GM21786 (cell line): ENCODE measurements around the gene TTC7B.
A peak's percentile ranks its signal among the peaks of the same experiment; 100 is the strongest.

Source experiments
- ATAC-seq: cut with Tn5 transposase; IDR thresholded peaks from one replicate; pipeline ENCODE4 v1.9.1; 2021; ENCODE audit not compliant: unreplicated experiment

Gene TTC7B

DNA sequence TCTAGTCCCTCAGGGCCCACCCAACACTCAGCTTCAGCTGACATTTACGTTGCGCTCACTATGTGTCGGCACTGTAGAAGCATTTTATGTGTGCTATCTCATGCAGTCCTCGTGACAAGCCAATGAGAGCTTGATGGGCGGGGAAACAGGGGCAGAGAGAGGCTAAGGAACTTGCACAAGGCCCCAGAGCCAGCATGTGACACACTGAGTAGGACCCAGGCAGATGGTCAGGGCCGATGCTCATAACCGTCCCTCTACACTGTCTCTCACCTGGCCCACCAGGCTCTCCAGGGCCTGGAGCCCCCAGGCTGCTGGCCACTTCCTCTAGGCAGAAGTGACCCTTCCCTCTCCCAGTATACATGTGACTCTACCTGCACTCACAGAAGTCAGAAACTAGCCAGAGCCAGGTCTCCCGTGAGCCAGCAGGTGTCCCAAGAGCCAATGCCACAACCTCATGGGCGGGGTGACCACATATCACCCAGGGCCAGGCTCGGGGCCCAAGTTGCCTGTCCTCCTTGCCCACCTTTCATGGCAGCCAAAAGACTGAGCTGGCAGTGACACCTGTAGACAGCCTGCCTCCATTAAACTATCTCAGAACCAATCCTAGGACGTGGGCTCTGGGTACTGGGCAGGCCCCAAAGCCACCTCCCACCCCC lies 38.3 kb downstream of the TTC7B start:
- no peak for ATAC-seq

DNA sequence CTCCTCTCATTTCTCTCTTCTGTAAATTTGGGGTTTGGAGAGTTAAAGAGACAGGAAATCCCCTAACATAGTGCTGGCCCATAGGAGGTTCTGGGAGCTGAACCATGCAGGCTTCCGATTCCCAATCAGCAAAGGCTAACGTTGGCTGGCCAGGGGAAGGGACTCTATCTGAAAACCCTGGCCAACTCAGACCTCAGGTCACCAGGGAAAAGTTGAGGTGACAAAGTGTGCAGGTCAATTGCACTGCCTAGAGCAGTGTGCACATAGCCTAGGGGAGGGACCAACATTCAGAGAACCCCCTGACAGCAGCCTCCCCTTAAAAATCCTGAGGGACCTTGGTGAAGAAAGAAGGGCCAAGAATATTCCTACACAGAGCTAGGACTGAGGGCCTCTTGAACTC lies 38.9 kb downstream of the TTC7B start:
- ATAC-seq, result no peak

DNA sequence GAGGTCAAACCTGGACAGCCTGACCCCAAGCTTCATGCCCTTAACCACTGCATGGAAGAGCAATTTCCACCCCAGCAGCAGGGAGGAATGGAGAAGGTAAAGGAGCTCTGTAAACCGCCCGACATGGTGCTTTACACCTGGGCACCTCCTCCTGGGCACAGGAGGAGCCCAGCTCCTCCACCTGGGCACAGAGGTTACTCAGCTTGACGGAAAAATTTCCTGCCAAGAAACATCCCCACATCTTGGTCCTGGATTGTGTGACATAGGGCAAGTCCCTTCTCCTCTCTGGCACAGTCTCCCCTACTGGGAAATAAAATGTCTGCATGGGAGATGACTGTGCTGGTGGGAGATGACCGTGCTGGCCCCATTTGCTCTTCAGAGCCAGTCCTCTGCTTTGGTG lies 40.8 kb downstream of the TTC7B start:
- ATAC-seq, result no peak

DNA sequence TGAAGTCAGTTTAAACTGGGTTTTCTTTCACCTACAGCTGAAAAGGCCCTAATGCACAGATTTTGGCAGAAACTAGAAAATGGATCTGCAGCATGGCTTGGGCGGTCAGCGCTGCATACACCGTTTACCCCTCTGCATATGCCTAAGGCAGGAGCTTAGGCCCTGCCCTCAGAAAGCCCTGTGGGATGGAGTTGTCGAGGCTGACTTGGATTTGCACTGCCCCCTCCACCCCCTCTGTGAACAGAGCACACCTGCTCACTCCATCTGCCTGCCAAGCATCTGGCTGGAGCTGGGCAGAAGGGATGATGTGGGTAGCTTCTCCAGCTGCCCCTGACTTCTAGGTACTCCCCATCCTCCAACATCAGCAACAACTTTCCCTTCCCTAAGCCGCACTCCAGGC lies 41.9 kb downstream of the TTC7B start:
- no peak for ATAC-seq

DNA sequence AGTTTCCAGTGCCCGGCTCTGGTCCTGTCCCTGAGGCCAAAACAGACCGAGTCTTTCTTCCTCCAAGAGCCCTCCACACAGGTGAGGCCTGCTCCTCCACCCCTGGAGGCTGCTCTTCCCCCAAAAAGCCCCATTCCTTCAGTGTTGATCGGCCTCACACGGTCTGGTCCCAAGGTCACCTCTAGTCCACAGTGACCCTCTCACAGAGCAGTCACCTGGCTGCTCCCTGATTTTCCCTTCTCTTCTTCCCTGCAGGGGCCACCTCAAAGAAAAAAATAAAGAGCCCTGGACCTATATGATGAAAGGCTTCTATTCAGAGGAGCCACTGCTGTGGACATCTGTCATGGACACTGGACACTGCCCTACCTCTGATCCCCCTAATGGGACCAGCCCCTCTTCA lies 42.5 kb downstream of the TTC7B start:
- no peak for ATAC-seq

DNA sequence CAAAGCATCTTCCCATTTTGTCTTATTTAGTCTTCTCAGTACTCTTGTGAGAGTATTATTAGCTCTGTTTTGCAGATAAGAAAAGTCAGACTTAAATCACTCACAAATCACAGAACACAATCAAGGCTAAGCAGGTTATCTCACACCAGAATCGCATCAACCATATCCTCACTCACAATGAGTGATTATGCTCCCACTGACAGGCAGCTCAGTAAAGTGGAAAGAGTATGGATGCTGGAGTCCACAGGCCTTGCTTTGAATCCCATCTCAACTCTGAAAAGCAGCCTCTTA lies 43.1 kb downstream of the TTC7B start:
- ATAC-seq, result no peak

DNA sequence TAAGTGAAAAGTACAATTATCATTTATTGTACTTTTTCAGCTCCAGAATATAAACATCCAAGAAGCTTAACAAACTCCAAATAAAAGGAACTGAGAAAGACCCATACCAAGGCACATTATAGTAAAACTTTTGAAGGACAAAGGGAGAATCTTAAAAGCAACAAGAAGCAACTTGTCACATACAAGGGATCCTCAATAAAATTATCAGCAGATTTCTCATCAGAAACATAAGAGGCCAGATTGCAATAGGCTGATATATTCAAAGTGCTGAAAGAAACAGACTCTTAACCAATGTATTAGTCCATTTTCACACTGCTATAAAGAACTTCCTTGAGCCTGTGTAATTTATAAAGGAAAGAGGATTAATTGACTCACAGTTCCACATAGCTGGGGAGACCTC lies 48.3 kb downstream of the TTC7B start:
- no peak for ATAC-seq

DNA sequence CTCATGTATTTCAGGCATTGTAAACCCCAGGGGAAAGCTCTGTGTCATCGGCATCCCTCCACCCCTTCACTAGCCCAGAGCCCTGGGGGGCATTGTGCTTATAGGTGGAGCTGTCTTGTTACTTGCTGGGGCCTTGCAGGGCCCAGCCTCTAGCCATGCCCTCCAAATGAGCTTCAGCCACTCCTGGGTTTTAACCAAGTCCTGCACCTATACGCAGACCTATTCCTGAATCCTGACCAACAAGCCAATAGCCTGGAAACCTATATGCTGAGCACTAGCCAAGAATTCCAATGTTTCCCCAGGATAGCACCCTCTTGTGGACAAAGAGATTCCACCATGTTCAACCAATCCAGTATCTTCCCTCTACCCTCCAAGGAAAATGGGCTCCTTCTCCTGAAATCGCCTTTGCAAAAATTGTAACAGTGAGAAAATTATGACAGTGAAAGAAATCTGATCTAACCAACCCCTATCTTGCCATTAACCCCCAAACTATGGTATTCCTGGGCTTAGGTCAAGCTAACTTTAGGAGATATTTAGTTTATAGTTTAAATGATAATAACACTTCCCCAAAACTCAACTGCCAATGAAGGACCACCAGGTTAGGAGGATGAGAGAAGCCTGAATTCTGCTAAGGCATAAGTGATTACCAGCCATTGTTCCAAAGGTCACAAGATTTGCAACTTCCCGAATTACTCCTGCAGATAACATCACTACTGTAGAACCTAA lies 55.5 kb downstream of the TTC7B start:
- no peak for ATAC-seq

DNA sequence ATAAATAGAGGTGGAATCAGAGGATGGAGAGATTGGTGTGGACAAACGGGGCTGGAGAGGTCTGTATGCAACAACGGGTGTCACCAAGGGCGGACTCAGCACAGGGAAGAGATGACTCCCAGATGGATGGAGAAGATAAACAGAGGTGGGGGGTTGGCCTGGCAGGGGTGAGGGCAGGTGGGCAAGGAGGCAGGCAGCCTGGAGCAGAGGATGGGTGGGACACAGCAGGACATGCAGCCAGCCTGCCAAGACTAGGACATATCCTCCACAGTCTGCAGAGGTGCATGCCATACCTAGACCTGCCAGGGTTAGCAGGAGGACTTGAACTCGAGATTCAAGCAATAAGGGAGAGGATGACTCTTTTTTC lies 56.2 kb downstream of the TTC7B start:
- no peak for ATAC-seq

DNA sequence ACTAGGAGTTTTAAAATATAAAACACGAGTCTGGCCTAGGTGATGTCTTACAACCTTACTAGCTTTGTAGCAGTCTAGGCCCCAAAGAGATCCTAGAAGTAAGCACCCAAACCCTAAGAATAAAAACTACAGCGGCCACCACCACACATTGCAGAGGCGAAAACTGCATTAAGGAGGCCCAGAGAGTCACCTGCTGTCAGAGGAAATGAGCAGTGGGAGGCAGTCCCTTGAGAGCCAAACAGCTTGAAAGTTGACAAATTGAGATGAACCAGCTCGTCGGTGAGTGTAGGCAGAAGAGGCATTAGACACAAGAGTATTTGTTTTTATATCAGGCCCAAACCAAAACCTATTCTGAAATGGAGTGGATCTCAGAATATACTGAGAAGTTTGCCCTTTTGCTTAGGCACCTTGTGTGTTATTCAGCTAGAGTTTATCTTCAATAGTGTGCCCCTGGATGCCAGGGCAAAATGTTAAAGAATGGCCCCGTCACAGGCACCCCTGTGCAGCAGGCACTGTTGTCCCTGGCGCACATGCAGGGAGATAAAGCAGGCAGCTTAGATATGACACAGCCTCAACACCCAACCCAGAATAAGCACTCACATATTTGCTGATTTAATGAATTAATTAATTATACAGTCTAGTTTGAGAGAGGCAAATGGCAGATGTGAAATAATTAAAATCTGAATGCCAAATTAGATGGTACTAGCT lies 56.7 kb downstream of the TTC7B start:
- peak; percentile 37 for ATAC-seq

DNA sequence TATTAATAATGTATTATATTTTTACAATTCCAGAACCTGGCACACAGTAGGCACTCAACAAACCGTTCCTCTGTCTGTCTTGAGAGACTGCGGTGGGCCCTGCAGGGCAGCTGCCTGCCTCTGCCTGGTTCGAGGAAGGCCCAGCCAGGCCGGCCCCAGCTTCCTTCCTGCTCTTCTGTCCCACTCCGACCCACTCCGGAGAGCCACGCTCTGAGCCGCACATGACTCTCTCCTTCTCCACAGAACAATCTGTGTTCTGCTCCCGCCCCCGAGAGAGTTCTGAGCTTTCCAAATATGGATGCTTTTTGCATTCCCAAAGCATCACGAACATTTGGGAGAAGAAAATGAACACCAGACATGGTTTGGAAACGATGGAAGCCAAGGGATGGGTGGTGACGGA lies 57.3 kb downstream of the TTC7B start:
- ATAC-seq, result no peak

DNA sequence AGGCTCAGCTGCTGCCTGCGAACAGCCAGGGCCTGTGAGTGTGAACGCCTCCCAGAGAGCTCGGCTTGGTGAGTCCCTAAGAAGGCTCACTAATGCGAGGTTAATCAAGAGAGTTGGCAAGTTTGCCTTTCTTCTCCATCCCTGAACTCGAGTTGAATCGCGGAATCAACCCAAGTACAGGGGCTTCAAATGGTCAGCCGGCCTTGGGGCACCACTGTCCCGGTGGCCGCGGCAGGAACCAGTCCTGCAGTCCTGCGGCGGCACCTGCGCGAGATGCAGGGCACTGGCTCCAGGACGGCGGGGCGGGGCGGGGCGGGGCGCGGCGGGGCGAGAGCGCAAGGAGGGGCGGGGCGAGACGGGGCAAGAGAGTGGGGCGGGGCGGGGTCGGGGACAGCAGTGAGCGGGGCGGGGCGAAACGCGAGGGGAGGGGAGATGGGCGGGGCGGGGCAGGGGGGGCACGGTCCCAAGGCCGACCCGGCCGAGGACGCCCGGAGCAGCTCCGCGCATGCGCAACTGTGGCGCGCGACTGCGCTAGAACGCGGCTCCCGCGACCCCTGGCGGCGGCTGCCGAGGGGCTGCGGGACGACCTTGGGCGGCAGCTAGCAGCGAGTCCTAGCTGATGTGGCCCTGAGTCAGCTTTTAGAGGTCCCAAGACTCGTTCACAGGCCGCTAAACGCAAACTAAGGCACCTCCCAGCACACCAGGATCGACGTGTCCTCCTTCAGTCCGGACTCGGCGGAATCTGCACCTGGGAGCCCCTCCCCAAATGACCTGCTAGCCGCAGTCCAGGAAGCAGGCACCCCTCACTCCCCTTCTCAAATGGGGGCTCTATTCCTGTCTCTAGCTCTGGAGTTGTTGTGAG lies 58.0 kb downstream of the TTC7B start:
- ATAC-seq, result peak; percentile 79

DNA sequence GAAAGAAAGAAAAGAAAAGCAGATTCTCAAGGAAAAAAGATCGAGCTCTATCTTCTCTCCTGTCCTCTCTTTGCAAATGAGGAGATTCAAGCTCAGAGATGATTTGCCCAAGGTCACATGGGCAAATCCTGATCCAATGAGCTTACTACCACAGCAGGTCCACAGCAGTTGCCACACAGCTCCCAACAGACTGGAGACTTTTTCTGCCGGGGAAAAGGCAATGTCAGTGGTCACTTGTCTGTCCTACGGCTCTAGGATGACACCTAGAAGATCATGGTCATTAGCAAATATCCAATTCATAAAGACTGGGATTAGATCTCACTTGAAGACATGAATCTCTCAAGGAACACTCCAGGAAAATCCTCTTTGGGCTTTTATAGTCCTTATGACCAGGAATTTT lies 58.8 kb downstream of the TTC7B start:
- no peak for ATAC-seq

DNA sequence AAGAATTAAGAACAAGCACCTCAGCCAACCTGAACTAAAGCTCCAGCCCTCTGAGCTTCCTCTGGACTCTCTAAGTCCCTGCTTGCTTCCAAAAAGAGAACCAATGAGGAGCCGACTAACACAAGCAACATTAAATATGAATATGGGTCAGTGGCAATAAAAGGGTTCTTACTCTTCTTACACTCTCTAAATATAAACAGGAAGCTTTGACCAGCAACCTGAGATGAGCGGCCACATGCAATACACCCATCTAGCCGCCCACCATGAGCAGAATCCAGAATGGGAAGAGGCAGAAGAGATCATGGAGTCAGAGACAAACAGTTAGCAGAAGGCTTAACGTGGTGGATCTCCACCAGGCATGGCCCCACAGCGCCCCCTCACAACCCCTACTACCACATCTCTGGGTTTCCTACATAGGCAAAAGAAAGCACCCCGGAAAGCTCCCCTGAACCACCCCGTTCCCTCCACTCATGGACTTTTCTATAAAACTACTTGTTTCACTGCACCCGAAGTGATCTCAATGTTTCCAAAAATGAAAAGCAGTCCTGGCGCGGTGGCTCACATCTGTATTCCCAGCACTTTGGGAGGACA lies 59.4 kb downstream of the TTC7B start:
- no peak for ATAC-seq

DNA sequence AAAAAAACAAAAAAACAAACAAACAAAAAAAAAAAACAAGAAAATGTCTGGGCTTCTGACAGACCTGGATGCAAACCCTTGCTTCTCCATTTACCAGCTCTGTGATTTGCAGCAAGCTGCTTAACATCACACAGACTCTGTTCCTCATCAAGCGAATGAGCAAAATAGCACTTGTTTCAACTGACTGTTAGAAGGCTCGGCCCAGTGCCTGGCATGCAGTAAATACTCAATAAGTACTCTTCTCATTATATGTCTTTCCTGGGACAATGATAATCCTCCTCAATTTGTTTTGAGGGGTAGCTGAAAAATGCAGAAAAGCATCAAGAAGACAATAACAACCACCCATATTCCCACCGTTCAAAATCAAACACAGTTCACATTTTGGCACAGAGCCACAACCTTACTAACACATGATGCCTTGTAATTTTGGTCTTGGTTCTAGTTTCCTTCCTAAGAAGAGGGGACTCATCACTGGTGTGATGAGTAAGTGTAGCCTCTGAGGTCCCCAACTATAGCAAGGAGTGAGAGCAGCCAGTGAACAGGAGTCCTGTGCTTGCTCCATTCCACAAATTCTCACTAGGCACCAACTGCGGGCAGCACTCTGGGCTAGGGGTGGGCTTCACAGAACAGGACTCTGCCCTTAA lies 60.4 kb downstream of the TTC7B start:
- no peak for ATAC-seq

DNA sequence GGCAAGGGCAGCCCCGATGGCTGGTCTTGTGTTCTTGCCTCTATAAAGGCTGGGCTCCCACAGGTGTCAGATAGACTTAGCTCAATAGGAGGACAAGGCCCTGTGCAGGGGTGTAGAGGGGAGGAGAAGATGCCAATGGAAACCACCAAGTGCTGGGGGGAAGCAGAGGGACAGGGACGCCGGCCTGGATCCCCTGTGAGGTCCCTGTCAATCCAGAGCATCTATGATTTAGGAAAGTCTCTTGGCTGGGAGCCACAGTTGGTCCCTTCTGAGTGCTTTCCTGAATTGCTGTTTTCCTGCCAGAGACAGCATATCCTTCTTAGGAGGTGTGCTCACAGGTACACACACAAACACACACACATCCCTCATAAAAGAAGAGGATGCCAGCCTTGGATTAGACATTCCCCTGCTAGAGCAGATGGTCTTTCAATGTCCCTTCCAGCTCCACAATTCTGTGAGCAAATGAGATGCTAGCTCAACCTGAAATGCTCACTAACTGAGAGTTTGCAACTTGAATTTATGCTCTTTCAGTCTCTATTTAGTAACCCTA lies 62.7 kb downstream of the TTC7B start:
- no peak for ATAC-seq

DNA sequence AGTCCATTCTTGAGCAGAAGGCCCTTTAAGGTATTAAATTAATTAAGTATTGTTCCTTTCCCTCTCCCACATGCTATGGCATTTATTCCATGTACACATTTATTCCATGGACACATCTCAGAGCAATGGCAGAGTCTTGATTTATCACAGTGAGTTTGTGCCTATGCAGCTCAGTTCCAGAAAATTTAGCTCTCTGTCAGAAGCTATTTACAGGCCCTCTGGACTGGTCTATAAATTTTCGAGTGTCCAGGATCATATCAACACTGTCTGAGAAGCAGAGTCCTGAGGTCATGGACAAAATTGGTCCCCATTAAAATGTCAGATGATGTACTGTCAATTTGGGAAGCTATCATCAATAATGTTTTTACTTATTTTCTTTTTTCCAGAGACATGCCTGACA lies 65.5 kb downstream of the TTC7B start:
- ATAC-seq, result no peak

DNA sequence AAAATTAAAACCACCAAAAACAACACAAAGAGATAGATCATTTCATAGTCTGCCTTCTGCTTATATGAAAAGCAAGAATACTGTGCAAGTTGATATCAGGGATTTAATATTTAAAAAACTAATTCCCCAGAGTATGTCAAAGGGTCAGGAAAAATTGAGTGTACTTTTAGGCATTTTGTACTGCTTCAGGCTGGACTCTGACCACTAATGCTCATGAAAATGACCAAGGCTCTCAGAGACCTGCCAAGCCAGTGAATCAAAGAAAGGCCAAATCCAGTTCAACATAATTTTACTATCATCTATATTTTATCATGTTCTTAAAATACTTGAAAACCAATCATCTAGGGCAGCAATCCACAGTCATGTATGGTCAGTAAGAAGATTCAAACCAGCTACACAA lies 66.0 kb downstream of the TTC7B start:
- ATAC-seq, result no peak

DNA sequence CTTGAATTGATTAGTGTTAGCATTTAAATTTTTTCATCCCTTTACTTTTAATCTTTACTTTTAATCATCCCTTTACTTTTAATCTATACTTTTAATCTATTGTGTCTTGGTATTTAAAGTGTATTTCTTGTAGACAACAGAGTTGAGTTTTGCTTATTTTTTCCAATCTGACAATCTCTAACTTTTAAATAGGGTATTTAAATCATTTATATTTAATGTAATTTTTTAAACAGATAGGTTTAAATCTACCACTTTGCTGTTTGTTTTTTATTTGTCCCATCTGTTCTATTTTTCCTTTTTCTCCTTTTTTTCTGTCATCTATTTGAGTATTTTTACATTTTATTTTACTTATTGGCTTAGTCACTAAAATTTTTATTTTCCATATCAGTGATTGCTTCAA lies 68.3 kb downstream of the TTC7B start:
- no peak for ATAC-seq

DNA sequence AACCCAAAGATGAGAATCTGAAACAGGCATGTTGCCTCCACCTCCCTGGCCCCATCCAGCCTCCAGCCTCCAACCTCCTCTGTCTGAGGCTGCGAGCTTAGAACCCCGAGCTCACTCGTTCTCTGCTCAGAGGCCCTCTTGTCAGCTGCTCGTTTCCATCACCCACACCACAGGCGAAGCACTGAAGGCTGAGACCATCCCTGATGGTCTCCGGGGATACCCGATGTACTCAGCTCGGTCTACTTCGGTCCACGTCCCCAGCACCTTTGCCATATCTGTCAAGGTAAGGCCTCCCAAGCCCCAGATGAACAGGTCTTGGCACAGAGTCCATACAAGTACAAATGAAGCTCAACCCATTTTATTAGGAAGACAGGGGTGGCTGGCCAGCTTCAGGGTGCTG lies 72.4 kb downstream of the TTC7B start:
- no peak for ATAC-seq

DNA sequence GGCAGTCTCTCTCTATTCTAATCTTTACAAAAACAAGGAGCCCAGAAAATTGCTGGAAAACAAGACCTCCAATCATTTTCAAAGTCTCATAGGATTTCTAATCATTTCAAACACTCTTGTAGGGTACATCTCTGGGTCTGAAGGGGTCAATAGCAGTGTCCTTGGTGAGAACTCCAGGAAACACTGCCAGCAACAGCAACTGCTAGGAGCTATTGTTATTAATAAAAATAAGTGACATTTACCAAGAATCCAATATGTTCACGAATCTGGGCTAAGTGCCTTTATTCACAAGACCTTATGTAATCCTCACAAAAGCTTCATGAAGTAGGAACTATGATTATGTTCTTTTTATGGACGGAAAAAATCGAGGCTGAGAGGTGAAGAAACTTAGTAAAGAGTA lies 72.8 kb downstream of the TTC7B start:
- no peak for ATAC-seq
